Measurements from ENCODE around the gene HS6ST2. TPM values are rescaled to one million over a fixed set of nuclear protein-coding genes. Genes with fewer than 3 reads are reported as not detected.

HS6ST2 gene
- polyA plus RNA-seq, 1 of the 3 experiments (the other 2 are of a cell fraction) = 0.05 TPM

GRCh38 chrX:132673331-132673730, 285.1 kb downstream of the HS6ST2 start:
- Histone ChIP-seq H3K9me2 (no peaks in the 10 kb centered on the region), H3K79me2 (ENCODE audit: insufficient read depth) (no peaks in the 10 kb centered on the region), H3K9ac (no peak overlapping the region), H4K20me1 (ENCODE audit: insufficient read depth) (no peaks in the 10 kb centered on the region), H3K4me2 (no peak overlapping the region), H3K27me3 (ENCODE audit: insufficient read depth) (no peaks in the 10 kb centered on the region), H3K27ac (ENCODE audit: low read depth in 2 of 2, low read length in 1 of 2) (no peak overlapping the region), H3K4me3 (ENCODE audit: low read depth in 2 of 2, low read length in 1 of 2) (no peak overlapping the region), H3K9me3 (no peaks in the 10 kb centered on the region), H3K36me3 (replicated peaks in 1 of 2; ENCODE audit: control insufficient read depth in 1 of 2, insufficient read depth in 2 of 2, low read length in 1 of 2) (no peaks in the 10 kb centered on the region), H2AFZ (ENCODE audit: low read depth) (no peak overlapping the region), H3K4me1 (ENCODE audit: control insufficient read depth in 1 of 2, insufficient read depth in 2 of 2, low read depth in 1 of 2, low read length in 1 of 2) (no peaks in the 10 kb centered on the region), H3F3A (replicated peaks; ENCODE audit: insufficient read depth) (no peaks in the 10 kb centered on the region)
- no peak for DNase-seq
- TF ChIP-seq MAX (IDR thresholded peaks at IDR 0.05; ENCODE audit: low read depth) (no peak), JUND (IDR thresholded peaks at IDR 0.05) (no peak), RAD21 (IDR thresholded peaks at IDR 0.05; ENCODE audit: low read length) (no peak), MXI1 (IDR thresholded peaks at IDR 0.05; ENCODE audit: low read depth, low read length) (no peak), NRF1 (IDR thresholded peaks at IDR 0.05; ENCODE audit: low read depth, low read length) (no peak)
- CTCF ChIA-PET = no interaction called here
- POLR2A ChIA-PET = no interaction called here
- 0% methylated on average over 1 of the region's 1 CpG for WGBS (ENCODE audit: low lambda C conversion rate)

GRCh38 chrX:132671229-132671641, 287.2 kb downstream of the HS6ST2 start:
- H4K20me1 ChIP-seq (ENCODE audit: insufficient read depth) = no peaks in the 10 kb centered on the region
- no peaks in the 10 kb centered on the region for H3K9me2 ChIP-seq
- H3K79me2 ChIP-seq (ENCODE audit: insufficient read depth) = no peaks in the 10 kb centered on the region
- no peak for TF ChIP-seq EZH2phosphoT487 (IDR thresholded peaks at IDR 0.05; ENCODE audit: borderline replicate concordance, low read depth)
- no peak for TF ChIP-seq FOXM1 (IDR thresholded peaks at IDR 0.05; ENCODE audit: low read depth)
- no peak for TF ChIP-seq POLR2AphosphoS5 (IDR thresholded peaks at IDR 0.05; ENCODE audit: low read depth, low read length)
- TF ChIP-seq GATA2 (CRISPR knock-in tag; IDR thresholded peaks at IDR 0.05) = no peak
- no peak for TF ChIP-seq GABPA (IDR thresholded peaks at IDR 0.05; ENCODE audit: low read depth)
- no peak for TF ChIP-seq NFIC (IDR thresholded peaks at IDR 0.05; ENCODE audit: borderline replicate concordance)
- no peak for TF ChIP-seq MAX (IDR thresholded peaks at IDR 0.05; ENCODE audit: low read depth)
- H2AFZ ChIP-seq (ENCODE audit: low read depth) = no peak overlapping the region
- no peaks in the 10 kb centered on the region for H3F3A ChIP-seq (replicated peaks; ENCODE audit: insufficient read depth)
- no peaks in the 10 kb centered on the region for H3K4me1 ChIP-seq (ENCODE audit: control insufficient read depth in 1 of 2, insufficient read depth in 2 of 2, low read depth in 1 of 2, low read length in 1 of 2)
- WGBS (ENCODE audit: low lambda C conversion rate) = 27% methylated on average over 3 of the region's 3 CpGs
- H3K36me3 ChIP-seq (replicated peaks in 1 of 2; ENCODE audit: control insufficient read depth in 1 of 2, insufficient read depth in 2 of 2, low read length in 1 of 2) = no peaks in the 10 kb centered on the region
- no peaks in the 10 kb centered on the region; the same call in 1 of the 2 replicates for H3K27me3 ChIP-seq (ENCODE audit: insufficient read depth)
- H3K27ac ChIP-seq (ENCODE audit: low read depth in 2 of 2, low read length in 1 of 2) = no peak overlapping the region
- H3K9ac ChIP-seq = no peak overlapping the region
- no peaks in the 10 kb centered on the region for H3K9me3 ChIP-seq
- no peak for DNase-seq
- H3K4me3 ChIP-seq (ENCODE audit: low read depth in 2 of 2, low read length in 1 of 2) = no peak overlapping the region
- POLR2A ChIA-PET = no interaction called here
- CTCF ChIA-PET = interaction anchor here (0.9 kb wide), 1 partner anchor 18 kb away, joined by 3 read pairs; no protein-coding TSS in a partner anchor
- H3K4me2 ChIP-seq = no peak overlapping the region

- WGBS (ENCODE audit: low lambda C conversion rate) = 62% methylated on average over 4 of the region's 4 CpGs
- ChIA-PET CTCF (interaction anchor here (1.0 kb wide), 1 partner anchor 56 kb away, joined by 4 read pairs; no protein-coding TSS in a partner anchor), POLR2A (no interaction called here)
- Histone ChIP-seq H3K36me3 (replicated peaks in 1 of 2; ENCODE audit: control insufficient read depth in 1 of 2, insufficient read depth in 2 of 2, low read length in 1 of 2) (no peaks in the 10 kb centered on the region), H3K9ac (no peak overlapping the region), H4K20me1 (ENCODE audit: insufficient read depth) (no peaks in the 10 kb centered on the region), H3K27ac (ENCODE audit: low read depth in 2 of 2, low read length in 1 of 2) (no peak overlapping the region), H3K79me2 (ENCODE audit: insufficient read depth) (no peaks in the 10 kb centered on the region), H3K9me2 (no peaks in the 10 kb centered on the region), H3K27me3 (ENCODE audit: insufficient read depth) (no peaks in the 10 kb centered on the region; the same call in 1 of the 2 replicates), H3F3A (replicated peaks; ENCODE audit: insufficient read depth) (no peaks in the 10 kb centered on the region), H3K9me3 (no peaks in the 10 kb centered on the region), H2AFZ (ENCODE audit: low read depth) (no peak overlapping the region), H3K4me2 (no peak overlapping the region), H3K4me3 (ENCODE audit: low read depth in 2 of 2, low read length in 1 of 2) (no peak overlapping the region), H3K4me1 (ENCODE audit: control insufficient read depth in 1 of 2, insufficient read depth in 2 of 2, low read depth in 1 of 2, low read length in 1 of 2) (no peaks in the 10 kb centered on the region)
- TF ChIP-seq FOSL2 (IDR thresholded peaks at IDR 0.05; ENCODE audit: borderline replicate concordance, low read depth) = no peak
- no peak for TF ChIP-seq ZBTB33 (IDR thresholded peaks at IDR 0.05; ENCODE audit: borderline replicate concordance, low read depth)
- no peak for DNase-seq
Measured at GRCh38 chrX:132669142-132669541, 289.3 kb downstream of the HS6ST2 start.

All from SK-N-SH (cell line).